ENCODE data around the gene NPTN.

- TF ChIP-seq CTCF (IDR thresholded peaks at IDR 0.05) (no peak), TCF7L2 (IDR thresholded peaks at IDR 0.05; ENCODE audit: low read depth, low read length) (no peak)
Measured at GRCh38 chr15:73681063-73681462, 47.9 kb upstream of the NPTN start.
